PFSK-1 (cell line): ENCODE results near the gene LBH.

ENCODE experiments used
- FOXP2 ChIP-seq: optimal IDR thresholded peaks from 2 replicates; pipeline ENCODE3; 2011; ENCODE audit warnings: borderline replicate concordance, control low read depth, inconsistent platforms; ENCODE audit not compliant: insufficient read depth; ENCODE audit errors: extremely low read length, extremely low read depth
- POLR2AphosphoS5 ChIP-seq: IDR thresholded peaks from 2 replicates; pipeline ENCODE4 v1.6.1; 2012; ENCODE audit warnings: low read depth, mild to moderate bottlenecking, control low read depth, low read length, moderate library complexity
- REST ChIP-seq, 2 experiments: IDR thresholded peaks; 2 replicates each; pipeline versions ENCODE4 v1.6.1 to v1.8.0; 2011 to 2012; ENCODE audit warnings: low read depth in 2 of 2, low read length in 2 of 2, control low read depth in 1 of 2, inconsistent platforms in 1 of 2, mild to moderate bottlenecking in 1 of 2, moderate library complexity in 1 of 2; ENCODE audit not compliant: insufficient read depth in 1 of 2
- SIN3A ChIP-seq: IDR thresholded peaks from 2 replicates; pipeline ENCODE4 v1.6.1; 2012; ENCODE audit warnings: mild to moderate bottlenecking, low read length, moderate library complexity, borderline replicate concordance; ENCODE audit not compliant: insufficient read depth
- TAF1 ChIP-seq: IDR thresholded peaks from 2 replicates; pipeline ENCODE4 v1.6.1; 2012; ENCODE audit warnings: low read length, control low read depth, borderline replicate concordance; ENCODE audit not compliant: insufficient read depth

GRCh38 chr2:30269771-30270145 lies 38.4 kb downstream of the LBH start:
- TF ChIP-seq TAF1 (no peak), REST (IDR thresholded peaks at IDR 0.05; ENCODE audit: insufficient read depth in 1 of 2, low read depth in 2 of 2, low read length in 2 of 2) (no peak), SIN3A (no peak), POLR2AphosphoS5 (no peak), FOXP2 (no peak)
